SK-N-MC (cell line): ENCODE data around the gene CBX4.

Experiments used
- DNase-seq: peaks from one replicate; pipeline ENCODE4 v3.0.0-alpha.2; 2011; ENCODE audit warnings: low read depth, low spot score
- H3K27ac ChIP-seq: fragments of 200-600 bp; sonication (generic); 2 replicates; pipeline ENCODE4 v1.5.1; 2016; ENCODE audit warnings: mixed run types
- H3K36me3 ChIP-seq: fragments of 200-600 bp; sonication (generic); 2 replicates; pipeline ENCODE4 v1.6.1; 2017; ENCODE audit warnings: antibody characterized with exemption, low read length, mixed read lengths; ENCODE audit not compliant: insufficient read depth
- H3K4me3 ChIP-seq: fragments of 200-600 bp; sonication (generic); 2 replicates; pipeline ENCODE4 v1.5.1; 2016
- H3K9ac ChIP-seq: fragments of 200-600 bp; sonication (generic); 2 replicates; pipeline ENCODE4 v1.8.0; 2017; ENCODE audit warnings: mixed run types, mixed read lengths; ENCODE audit not compliant: insufficient read length
- H3K9me3 ChIP-seq: fragments of 200-600 bp; sonication (generic); 2 replicates; pipeline ENCODE4 v1.6.1; 2017; ENCODE audit warnings: low read depth, mild to moderate bottlenecking, antibody characterized with exemption, low read length, moderate library complexity, mixed read lengths
- EZH2 ChIP-seq: fragments of 200-600 bp; sonication (generic); IDR thresholded peaks from one replicate; pipeline ENCODE4 v1.6.1; 2017; ENCODE audit warnings: antibody characterized with exemption
- FOXP2 ChIP-seq: optimal IDR thresholded peaks from 2 replicates; pipeline ENCODE3; 2011; ENCODE audit warnings: mild to moderate bottlenecking, moderate library complexity; ENCODE audit not compliant: insufficient read depth; ENCODE audit errors: extremely low read length, control extremely low read depth
- POLR2AphosphoS5 ChIP-seq: IDR thresholded peaks from 2 replicates; pipeline ENCODE4 v1.6.1; 2012; ENCODE audit warnings: mild to moderate bottlenecking, low read depth, low read length, borderline replicate concordance

The CBX4 gene

GRCh38 chr17:79843816-79844800 is 4.9 kb upstream of the CBX4 start:
- Histone ChIP-seq H3K9ac (no peak overlapping the region), H3K27ac (peak overlapping the region; percentile 77; the same call in 1 of the 2 replicates), H3K4me3 (peak overlapping the region; percentile 75), H3K9me3 (no peaks in the 10 kb centered on the region), H3K36me3 (no peaks in the 10 kb centered on the region)
- DNase-seq: no peak
- TF ChIP-seq POLR2AphosphoS5: no peak
- no peak for TF ChIP-seq FOXP2
- no peak for TF ChIP-seq EZH2

GRCh38 chr17:79843474-79843815 is 4.2 kb upstream of the CBX4 start:
- Histone ChIP-seq H3K36me3 (no peaks in the 10 kb centered on the region), H3K9me3 (no peaks in the 10 kb centered on the region), H3K9ac (no peak overlapping the region), H3K27ac (no peak overlapping the region), H3K4me3 (no peak overlapping the region)
- no peak for DNase-seq
- TF ChIP-seq FOXP2 (no peak), POLR2AphosphoS5 (no peak), EZH2 (no peak)

GRCh38 chr17:79842656-79843473 is 3.6 kb upstream of the CBX4 start:
- H3K9me3 ChIP-seq: no peaks in the 10 kb centered on the region
- no peak for TF ChIP-seq POLR2AphosphoS5
- no peak for TF ChIP-seq FOXP2
- no peak for TF ChIP-seq EZH2
- no peak overlapping the region for H3K9ac ChIP-seq
- peak overlapping the region; percentile 26 for H3K27ac ChIP-seq
- peaks cover 5% of the 10 kb centered on the region for H3K36me3 ChIP-seq
- DNase-seq: no peak
- no peak overlapping the region for H3K4me3 ChIP-seq

GRCh38 chr17:79842136-79842655 is 3.0 kb upstream of the CBX4 start:
- H3K4me3 ChIP-seq: no peak overlapping the region
- H3K36me3 ChIP-seq: peaks cover 12% of the 10 kb centered on the region
- no peak for DNase-seq
- H3K27ac ChIP-seq: peak overlapping the region; percentile 26; the same call in 1 of the 2 replicates
- no peaks in the 10 kb centered on the region for H3K9me3 ChIP-seq
- no peak overlapping the region for H3K9ac ChIP-seq
- no peak for TF ChIP-seq EZH2
- no peak for TF ChIP-seq POLR2AphosphoS5
- no peak for TF ChIP-seq FOXP2

- DNase-seq: no peak
- H3K27ac ChIP-seq: no peak overlapping the region
- no peaks in the 10 kb centered on the region for H3K9me3 ChIP-seq
- no peak overlapping the region for H3K9ac ChIP-seq
- TF ChIP-seq EZH2 (no peak), POLR2AphosphoS5 (no peak), FOXP2 (no peak)
- no peak overlapping the region for H3K4me3 ChIP-seq
- H3K36me3 ChIP-seq: peaks cover 16% of the 10 kb centered on the region
Observed at GRCh38 chr17:79841369-79842135, 2.3 kb upstream of the CBX4 start.

GRCh38 chr17:79840989-79841286 is 1.7 kb upstream of the CBX4 start:
- no peak for TF ChIP-seq EZH2
- Histone ChIP-seq H3K9me3 (no peaks in the 10 kb centered on the region), H3K36me3 (peaks cover 22% of the 10 kb centered on the region), H3K27ac (no peak overlapping the region), H3K4me3 (no peak overlapping the region), H3K9ac (no peak overlapping the region)
- DNase-seq: no peak

GRCh38 chr17:79840269-79840988 is 1.2 kb upstream of the CBX4 start:
- no peak for TF ChIP-seq EZH2
- TF ChIP-seq FOXP2: no peak
- no peak for TF ChIP-seq POLR2AphosphoS5

GRCh38 chr17:79838522-79839274 is 542 bp downstream of the CBX4 start:
- no peak for DNase-seq
- H3K4me3 ChIP-seq: peak overlapping the region; percentile 87
- H3K9me3 ChIP-seq: no peaks in the 10 kb centered on the region
- peak overlapping the region; percentile 80 for H3K27ac ChIP-seq
- peaks cover 44% of the 10 kb centered on the region for H3K36me3 ChIP-seq
- TF ChIP-seq EZH2 (no peak), FOXP2 (no peak), POLR2AphosphoS5 (no peak)
- peak overlapping the region; percentile 75 for H3K9ac ChIP-seq

More at GRCh38 chr17:79840269-79840988, 1.2 kb upstream of the CBX4 start:
- H3K27ac ChIP-seq: peak overlapping the region; percentile 92
- peak overlapping the region; percentile 75 for H3K9ac ChIP-seq
- no peak for DNase-seq
- H3K4me3 ChIP-seq: peak overlapping the region; percentile 79
- peaks cover 26% of the 10 kb centered on the region for H3K36me3 ChIP-seq
- H3K9me3 ChIP-seq: no peaks in the 10 kb centered on the region
